LNCAP (cell line): ENCODE results near the gene IQCN.

Experiments used
- TF ChIP-seq, protein P1 (sequence below): fragments of 450-650 bp; IDR thresholded peaks from 2 replicates; pipeline ENCODE4 v1.5.1; 2017; ENCODE audit warnings: mild to moderate bottlenecking

IQCN gene

DNA sequence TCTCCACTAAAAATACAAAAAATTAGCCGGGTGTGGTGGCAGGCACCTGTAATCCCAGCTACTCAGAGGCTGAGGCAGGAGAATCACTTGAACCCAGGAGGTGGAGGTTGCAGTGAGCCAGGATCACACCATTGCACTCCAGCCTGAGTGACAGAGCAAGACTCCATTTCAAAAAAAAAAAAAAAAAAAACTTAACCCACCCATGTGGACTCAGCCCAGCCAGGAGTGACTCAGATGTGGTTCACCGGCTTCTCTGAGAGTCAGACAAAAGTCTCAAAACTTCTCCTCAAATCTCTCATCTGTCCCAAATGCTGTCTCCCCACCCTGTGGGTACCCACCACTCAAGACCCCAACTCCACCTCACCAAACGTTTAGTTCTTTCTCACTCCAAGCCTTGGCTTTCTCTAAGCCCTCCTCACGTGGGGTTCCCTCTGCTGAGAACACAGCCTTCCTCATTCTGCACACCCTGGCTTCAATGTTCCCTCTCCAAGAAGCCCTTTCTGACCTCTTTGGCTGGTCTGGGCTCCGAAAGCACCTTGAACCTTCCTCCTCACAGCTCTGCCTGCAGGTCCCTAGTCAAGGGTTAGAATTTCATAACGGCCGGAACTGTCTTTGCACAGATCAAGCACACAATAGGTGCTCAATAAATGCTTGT, 59.3 kb downstream of the IQCN start:
- TF ChIP-seq, protein P1, sequence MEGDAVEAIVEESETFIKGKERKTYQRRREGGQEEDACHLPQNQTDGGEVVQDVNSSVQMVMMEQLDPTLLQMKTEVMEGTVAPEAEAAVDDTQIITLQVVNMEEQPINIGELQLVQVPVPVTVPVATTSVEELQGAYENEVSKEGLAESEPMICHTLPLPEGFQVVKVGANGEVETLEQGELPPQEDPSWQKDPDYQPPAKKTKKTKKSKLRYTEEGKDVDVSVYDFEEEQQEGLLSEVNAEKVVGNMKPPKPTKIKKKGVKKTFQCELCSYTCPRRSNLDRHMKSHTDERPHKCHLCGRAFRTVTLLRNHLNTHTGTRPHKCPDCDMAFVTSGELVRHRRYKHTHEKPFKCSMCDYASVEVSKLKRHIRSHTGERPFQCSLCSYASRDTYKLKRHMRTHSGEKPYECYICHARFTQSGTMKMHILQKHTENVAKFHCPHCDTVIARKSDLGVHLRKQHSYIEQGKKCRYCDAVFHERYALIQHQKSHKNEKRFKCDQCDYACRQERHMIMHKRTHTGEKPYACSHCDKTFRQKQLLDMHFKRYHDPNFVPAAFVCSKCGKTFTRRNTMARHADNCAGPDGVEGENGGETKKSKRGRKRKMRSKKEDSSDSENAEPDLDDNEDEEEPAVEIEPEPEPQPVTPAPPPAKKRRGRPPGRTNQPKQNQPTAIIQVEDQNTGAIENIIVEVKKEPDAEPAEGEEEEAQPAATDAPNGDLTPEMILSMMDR = no peak

DNA sequence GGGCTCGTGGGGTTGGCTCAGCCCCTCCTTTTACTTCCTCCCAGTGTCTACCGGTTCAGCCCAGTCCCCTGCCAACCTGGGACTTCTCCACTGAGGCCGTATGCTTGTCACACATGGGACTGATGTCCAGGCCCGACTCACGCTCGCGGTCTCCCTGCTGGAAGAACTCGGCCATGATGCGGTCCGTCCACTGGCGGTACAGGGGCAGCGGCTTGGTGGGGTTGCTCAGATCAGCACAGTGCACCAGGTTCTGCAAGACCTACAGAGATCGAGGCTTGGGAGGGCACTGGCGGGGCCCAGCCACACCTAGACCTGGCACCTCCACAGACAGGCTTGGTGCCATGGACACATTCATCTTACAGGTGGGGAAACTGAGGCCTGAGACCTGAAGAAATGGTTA, 62.6 kb downstream of the IQCN start:
- TF ChIP-seq, protein P1 = no peak

DNA sequence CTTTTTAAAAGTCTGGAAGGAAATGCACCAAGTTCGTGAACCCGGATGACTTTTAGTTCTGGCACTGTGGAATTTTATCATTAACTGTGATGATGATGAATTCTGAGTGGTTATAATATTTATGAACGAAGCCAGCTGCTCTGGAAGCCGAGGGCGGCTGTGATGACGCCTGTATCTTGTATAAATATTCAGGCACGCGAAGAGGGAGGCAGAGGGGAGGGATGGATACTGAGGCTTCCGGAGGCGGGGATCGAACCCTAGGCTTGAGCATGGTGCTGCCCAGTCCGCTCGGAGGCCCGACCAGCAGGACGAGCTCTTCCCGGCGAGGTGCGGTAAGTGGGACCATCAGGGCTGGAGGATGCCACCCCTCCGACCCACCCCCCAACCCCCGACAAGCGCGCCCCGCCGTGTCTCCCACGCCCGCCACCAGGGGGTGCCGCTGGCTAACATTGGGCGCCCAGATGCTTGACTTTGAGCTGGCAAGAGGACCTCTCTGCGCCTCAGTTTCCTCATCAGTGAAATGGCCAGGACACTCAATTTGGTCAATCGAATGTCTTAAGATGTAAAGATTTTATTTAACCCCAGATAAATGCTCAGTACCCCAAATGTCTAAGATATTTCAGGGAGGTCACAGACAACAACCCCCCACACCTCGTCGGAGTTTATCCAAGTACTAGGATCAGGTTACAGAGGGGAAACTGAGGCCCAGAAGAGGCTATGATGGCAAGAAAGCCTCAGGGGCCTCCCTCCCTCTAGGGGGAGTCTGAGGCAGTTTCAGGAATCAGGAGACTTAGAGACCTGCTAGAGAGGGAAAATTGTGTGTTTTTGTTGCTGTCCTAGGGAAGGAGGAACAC, 65.9 kb downstream of the IQCN start:
- TF ChIP-seq, protein P1 = peak; percentile 79
